Dermis microvascular lymphatic vessel endothelial cell (primary cell): ENCODE data around the gene TPM2. TPM values are rescaled to one million over a fixed set of nuclear protein-coding genes. Genes with fewer than 3 reads are reported as not detected.
"Not testable (repeated sequence)": the region's sequence is repeated elsewhere in the genome, so short reads cannot be mapped to it uniquely, and the experiment has no call there.

Source experiments
- DNase-seq, 2 donors: peaks; one replicate each; pipeline versions ENCODE4 v3.0.0 to v3.0.0-alpha.2; 2010; ENCODE audit warnings: low read depth in 2 of 2
- total RNA-seq: library from RNA; depleted of rRNA; stranded (reverse); fragments of >200 nt; gene quantifications from 2 replicates; pipeline ENCODE4 v1.2.1, GENCODE V29; 2014

TPM2 gene
- total RNA-seq, 1 donor from 2014 or later = 6.2 TPM

GRCh38 chr9:35656831-35657545 is 32.7 kb downstream of the TPM2 start:
- DNase-seq = no peak

- no peak for DNase-seq
These were observed 33.4 kb downstream of the TPM2 start for GRCh38 chr9:35656348-35656747.

GRCh38 chr9:35653611-35654010 is 36.1 kb downstream of the TPM2 start:
- DNase-seq = no peak

- DNase-seq = no peak
These were observed 36.9 kb downstream of the TPM2 start for GRCh38 chr9:35652829-35653209.

GRCh38 chr9:35651956-35652828 is 37.5 kb downstream of the TPM2 start:
- DNase-seq = no peak

GRCh38 chr9:35650341-35651158 is 39.2 kb downstream of the TPM2 start, which contains the start of gene SIT1:
Gene SIT1, minus strand, starts transcription at chr9:35650931. Its CDS starts 78 bp downstream, at chr9:35650853.
- DNase-seq = no peak

GRCh38 chr9:35649431-35650340 is 40.0 kb downstream of the TPM2 start:
- no peak for DNase-seq

- DNase-seq = peak; percentile 59 to 86
These were observed 43.0 kb downstream of the TPM2 start for GRCh38 chr9:35646533-35647265.

GRCh38 chr9:35646153-35646532 is 43.6 kb downstream of the TPM2 start:
- no peak for DNase-seq

- DNase-seq = not testable (repeated sequence)
These were observed 44.0 kb downstream of the TPM2 start for GRCh38 chr9:35645736-35646135.

GRCh38 chr9:35643046-35643445 is 46.7 kb downstream of the TPM2 start:
- no peak for DNase-seq

GRCh38 chr9:35641478-35641877 is 48.2 kb downstream of the TPM2 start:
- DNase-seq = not testable (repeated sequence)

GRCh38 chr9:35640431-35640830 is 49.3 kb downstream of the TPM2 start:
- DNase-seq = not testable (repeated sequence)

- DNase-seq = no peak
These were observed 50.1 kb downstream of the TPM2 start for GRCh38 chr9:35639631-35640030.

- not testable (repeated sequence) for DNase-seq
These were observed 50.5 kb downstream of the TPM2 start for GRCh38 chr9:35639225-35639624.

GRCh38 chr9:35638751-35639150 is 51.0 kb downstream of the TPM2 start:
- DNase-seq = not testable (repeated sequence)

GRCh38 chr9:35637427-35637955 is 52.2 kb downstream of the TPM2 start:
- not testable (repeated sequence) for DNase-seq

GRCh38 chr9:35636877-35637246 is 52.9 kb downstream of the TPM2 start:
- not testable (repeated sequence) for DNase-seq

GRCh38 chr9:35636135-35636876 is 53.4 kb downstream of the TPM2 start:
- no peak for DNase-seq
